Measurements from ENCODE around the gene TMCC2.
A peak's percentile ranks its signal among the peaks of the same experiment; 100 is the strongest.
"Not testable (repeated sequence)": the region's sequence is repeated elsewhere in the genome, so short reads cannot be mapped to it uniquely, and the experiment has no call there.

TMCC2 gene, protein sequence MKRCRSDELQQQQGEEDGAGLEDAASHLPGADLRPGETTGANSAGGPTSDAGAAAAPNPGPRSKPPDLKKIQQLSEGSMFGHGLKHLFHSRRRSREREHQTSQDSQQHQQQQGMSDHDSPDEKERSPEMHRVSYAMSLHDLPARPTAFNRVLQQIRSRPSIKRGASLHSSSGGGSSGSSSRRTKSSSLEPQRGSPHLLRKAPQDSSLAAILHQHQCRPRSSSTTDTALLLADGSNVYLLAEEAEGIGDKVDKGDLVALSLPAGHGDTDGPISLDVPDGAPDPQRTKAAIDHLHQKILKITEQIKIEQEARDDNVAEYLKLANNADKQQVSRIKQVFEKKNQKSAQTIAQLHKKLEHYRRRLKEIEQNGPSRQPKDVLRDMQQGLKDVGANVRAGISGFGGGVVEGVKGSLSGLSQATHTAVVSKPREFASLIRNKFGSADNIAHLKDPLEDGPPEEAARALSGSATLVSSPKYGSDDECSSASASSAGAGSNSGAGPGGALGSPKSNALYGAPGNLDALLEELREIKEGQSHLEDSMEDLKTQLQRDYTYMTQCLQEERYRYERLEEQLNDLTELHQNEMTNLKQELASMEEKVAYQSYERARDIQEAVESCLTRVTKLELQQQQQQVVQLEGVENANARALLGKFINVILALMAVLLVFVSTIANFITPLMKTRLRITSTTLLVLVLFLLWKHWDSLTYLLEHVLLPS
- 2.2 to 3.6 reads per million in 2 experiments for total RNA-seq

DNA sequence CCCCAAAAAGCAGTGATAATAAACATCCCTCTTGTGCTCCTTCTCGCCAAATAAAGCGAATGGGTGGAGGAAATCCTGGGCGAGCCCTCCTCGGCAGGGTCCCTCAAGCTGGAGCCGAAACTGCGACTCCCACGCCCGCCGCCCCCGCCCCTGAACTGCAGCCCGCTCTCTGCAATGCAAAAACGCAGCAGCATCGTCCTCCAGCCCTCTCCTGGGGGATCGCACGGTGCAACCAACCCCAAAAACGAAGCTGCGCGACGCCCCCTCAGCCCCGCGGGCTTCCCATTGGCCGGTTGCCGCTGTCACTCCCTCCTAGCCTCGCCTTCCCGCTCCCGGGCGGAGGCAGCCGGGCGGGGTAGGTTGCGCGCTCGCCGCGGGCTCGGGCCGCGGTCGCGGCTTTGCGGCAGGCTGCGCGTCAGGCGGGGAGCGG, at the start of gene TMCC2:
TMCC2 (plus strand) TSS at position 363 of the 430 bp plus-strand sequence. CDS start 619 bp downstream, outside the sequence.
- peak; percentile 63 for DNase-seq (ENCODE audit: low read depth)

GRCh38 chr1:205179842-205180241, 47.9 kb upstream of the TMCC2 start:
- DNase-seq (ENCODE audit: low read depth), result no peak

GRCh38 chr1:205180331-205180730, 47.4 kb upstream of the TMCC2 start:
- DNase-seq (ENCODE audit: low read depth), result not testable (repeated sequence)

DNA sequence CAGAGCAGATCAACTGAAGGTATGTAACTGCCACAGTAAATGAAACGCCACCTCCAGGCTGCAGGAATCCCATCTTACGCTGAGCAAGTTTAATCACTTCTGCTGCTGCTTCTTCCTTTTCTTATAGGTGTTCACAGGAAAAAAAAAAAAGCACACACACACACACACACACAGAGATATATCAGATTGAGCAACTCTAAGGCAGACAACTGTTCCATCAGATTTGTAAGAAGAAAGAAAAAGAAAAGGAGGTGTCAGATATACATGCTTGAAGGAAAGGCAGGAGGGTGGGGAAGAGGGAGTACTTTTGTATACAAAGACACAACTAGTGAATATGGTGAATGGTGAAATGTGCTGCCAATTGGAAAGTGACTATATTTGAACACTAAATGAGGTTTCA, 44.8 kb upstream of the TMCC2 start:
- DNase-seq (ENCODE audit: low read depth), result no peak

- no peak for DNase-seq (ENCODE audit: low read depth)
Observed at GRCh38 chr1:205183676-205184335, 43.9 kb upstream of the TMCC2 start.

DNA sequence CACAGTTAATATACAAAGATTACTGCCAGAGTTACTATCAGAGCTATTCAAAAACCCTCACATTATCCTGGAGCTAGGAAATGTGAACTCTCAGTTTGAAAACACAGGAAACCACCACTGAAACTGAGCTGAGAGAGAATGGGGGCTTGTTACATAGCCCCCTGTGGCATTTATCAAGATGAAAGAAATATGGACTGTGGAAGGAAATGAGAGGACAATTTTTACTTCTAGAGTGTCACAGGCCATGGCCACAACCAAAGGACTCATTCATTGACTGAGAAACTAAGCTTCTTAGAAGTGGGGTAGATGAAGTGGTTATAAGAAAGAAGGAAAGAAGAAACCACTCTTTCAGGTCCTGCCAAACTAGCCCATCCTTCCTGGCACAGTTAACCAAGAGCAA, 41.6 kb upstream of the TMCC2 start:
- DNase-seq (ENCODE audit: low read depth), result no peak

- no peak for DNase-seq (ENCODE audit: low read depth)
Observed at GRCh38 chr1:205187420-205187819, 40.3 kb upstream of the TMCC2 start.

- no peak for DNase-seq (ENCODE audit: low read depth)
Observed at GRCh38 chr1:205188098-205188497, 39.6 kb upstream of the TMCC2 start.

DNA sequence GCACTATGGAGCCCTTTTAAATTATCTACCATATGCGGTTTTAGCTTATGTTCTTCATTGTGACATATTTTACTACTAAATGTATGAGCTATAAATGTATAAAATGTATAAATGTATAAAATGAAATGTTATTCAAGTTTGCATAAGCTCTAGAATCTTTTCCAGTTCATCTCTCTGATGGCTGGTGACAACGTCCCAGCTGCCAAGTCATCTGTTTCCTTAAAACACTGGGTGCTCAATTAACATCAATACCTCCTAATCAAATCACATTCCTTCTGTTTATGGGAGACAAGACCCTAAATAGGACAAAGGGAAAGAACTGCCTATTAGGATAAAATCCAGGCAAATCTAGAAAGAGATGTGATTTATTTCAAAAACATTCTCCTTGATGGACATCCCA, 39.1 kb upstream of the TMCC2 start:
- no peak for DNase-seq (ENCODE audit: low read depth)

DNA sequence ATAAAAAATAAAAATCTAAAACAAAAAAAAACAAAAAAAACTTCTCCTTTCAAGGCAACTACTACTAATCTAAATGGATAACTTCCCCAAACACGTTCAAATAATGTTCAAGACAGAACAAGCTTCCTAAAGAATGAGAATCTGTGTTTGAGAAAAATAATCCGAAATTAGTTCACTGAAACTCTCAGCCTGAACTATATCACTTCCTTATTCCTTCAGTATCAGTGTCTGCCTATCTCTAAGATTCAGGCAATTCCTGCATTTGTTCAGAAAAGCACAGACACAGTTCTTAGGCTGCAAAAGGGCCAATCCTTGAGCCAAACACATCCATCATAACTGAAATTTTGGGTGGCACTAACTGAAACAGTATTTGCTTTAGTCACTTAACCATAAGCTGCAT, 38.6 kb upstream of the TMCC2 start:
- no peak for DNase-seq (ENCODE audit: low read depth)

DNA sequence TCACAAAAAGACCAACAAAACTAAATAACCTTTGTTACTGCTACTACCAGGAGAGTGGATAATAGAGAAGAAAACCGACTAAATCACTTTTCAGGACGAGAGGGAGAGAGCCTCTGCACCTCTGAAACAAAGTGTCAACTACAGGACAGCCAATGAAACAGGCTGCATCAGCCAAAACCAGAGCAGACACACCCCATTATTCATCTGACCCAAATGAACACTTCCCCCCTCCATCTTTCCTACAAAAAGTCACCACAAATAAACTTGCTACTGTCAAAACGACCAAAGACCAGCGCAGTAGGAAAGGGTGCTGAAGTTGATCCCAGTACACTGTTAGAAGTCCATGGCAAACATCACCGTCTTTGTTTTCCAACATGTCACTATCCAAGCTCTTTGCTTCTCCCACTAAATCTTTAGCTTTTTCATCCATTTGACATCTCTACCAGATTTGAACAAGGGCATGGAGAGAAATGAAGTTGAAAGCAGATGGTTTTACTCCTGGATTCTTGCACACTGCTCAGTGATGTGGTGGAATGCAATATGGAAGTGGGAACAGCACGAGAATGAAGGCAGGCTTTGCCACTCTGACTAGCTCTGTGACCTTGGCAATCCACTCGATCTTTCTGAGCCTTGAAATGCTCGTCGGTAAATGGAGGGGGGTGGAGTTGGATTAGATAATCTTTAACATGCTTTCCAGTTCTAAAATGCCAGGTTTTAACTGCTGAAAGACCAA, 36.7 kb upstream of the TMCC2 start:
- DNase-seq (ENCODE audit: low read depth), result no peak

DNA sequence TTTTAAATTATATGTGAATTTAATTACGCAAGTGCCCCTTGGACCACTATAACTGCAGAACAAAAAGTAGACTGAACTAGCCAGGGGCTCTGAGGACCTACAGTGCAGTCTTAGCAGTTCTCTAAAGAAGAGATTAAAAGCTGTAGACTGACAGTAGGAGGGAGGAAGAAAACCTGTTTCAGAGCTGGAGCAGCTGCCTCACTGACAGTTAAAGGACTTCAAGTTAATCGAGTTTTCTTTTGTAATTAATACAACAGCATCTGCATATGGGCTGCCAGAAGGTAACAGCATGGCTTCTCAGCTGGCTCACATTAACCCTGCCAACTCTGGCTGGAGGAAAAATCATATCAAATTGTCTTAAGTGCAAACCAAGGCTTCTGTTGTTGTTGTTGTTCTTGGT, 36.1 kb upstream of the TMCC2 start:
- DNase-seq (ENCODE audit: low read depth), result no peak

DNA sequence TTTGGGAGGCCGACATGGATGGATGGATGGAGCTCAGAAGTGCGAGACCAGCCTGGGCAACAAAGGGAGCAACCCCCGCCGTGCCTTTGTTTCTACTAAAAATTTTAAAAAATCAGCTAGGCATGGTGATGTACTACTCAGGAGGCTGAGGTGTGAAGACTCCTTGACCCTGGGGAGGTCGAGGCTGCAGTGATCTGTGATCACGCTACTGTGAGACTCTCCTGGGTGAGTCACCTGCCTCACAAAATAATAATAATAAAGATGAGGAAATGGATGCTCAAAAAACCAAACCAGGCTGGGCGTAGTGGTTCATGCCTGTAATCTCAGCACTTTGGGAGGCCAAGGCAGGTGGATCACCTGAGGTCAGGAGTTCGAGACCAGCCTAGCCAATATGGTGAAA, 35.5 kb upstream of the TMCC2 start:
- DNase-seq (ENCODE audit: low read depth), result no peak

- no peak for DNase-seq (ENCODE audit: low read depth)
Observed at GRCh38 chr1:205199090-205199930, 28.4 kb upstream of the TMCC2 start.

- no peak for DNase-seq (ENCODE audit: low read depth)
Observed at GRCh38 chr1:205199931-205200299, 27.8 kb upstream of the TMCC2 start.

GRCh38 chr1:205204552-205204951, 23.2 kb upstream of the TMCC2 start:
- DNase-seq (ENCODE audit: low read depth), result no peak

DNA sequence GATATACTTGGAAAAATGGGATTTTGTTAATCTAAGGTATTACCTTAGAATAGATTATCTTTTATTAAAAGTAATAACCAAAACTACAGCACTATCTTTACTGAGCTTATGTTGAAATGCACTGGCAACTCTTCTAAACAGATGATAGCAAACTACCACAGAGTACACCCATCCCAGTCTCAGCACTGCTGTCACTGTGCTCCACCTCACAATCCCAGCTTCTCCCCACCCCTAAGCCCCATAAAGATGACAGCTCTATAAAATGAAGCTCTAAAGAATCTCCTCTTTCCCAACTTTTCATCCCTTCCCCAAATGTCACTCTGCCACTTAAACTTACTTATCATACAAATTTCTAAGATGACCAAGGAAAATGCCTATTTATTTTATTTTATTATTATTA, 22.7 kb upstream of the TMCC2 start:
- no peak for DNase-seq (ENCODE audit: low read depth)

GRCh38 chr1:205208811-205209210, 18.9 kb upstream of the TMCC2 start:
- no peak for DNase-seq (ENCODE audit: low read depth)

DNA sequence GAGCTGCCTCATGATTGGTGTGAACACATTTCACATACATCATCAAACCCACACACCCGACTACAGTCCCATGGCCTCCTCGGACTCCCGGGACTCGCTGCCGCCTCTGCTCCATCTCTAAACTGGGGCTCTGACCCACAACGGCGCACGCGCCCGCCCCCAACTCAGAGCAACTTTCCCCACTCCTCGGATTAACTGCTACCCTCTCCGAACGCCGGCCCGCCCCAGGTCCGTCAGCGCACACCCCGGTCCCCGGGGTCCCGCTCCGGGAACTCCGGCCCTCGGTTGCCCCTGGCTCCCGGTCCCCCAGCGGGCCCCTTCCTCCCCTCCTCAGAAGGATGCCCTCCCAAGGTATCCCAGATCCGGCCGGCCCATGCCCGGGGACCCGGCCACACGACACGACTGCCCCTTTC, 17.0 kb upstream of the TMCC2 start:
- no peak for DNase-seq (ENCODE audit: low read depth)

DNA sequence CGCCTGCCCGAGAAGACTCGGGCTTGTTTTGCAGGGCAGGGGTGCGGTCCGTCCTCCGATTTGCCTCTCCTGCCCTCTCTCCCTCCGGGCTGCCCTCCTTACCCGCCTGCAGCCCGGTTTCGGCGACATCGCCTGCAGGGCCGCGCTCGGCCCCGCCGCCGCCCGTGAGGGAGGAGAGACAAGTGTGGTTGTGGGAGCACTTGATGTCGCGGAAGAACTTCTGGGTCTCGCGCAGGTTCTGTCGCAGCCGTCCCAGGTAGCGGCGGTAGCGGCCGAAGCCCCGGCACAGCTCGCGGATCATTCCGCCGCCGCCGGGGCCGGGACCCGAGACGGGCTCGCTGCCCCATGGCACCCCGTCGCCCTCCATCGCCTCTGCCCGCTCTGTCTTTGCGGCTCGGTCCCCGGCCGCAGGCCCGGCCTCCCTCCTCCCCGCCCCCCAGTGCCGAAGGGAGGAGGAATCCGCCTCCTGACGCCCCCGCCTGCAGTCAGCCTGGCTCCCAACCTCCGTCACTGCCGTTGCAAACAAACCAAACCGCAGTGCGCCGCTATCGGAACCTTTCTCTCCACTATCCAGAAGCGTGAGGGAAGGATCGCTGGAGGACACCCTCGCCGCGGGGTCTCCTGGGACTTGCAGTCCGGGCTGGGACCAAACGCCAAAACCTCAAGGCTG, 16.4 kb upstream of the TMCC2 start, which contains the start of gene DSTYK:
DSTYK (minus strand) TSS at position 534 of the 670 bp plus-strand sequence; CDS start at position 367, 167 bp downstream.
- DNase-seq (ENCODE audit: low read depth), result peak; percentile 86
